GM12892 (cell line): Measurements from ENCODE around the gene DTNB.

Experiments
- POLR2A ChIP-seq: IDR thresholded peaks from 2 replicates; pipeline ENCODE4 v1.6.1; 2011; ENCODE audit warnings: low read depth, low read length, control low read depth
- POLR2AphosphoS5 ChIP-seq: IDR thresholded peaks from 2 replicates; pipeline ENCODE4 v1.6.1; 2011; ENCODE audit warnings: low read depth, low read length, control low read depth

GRCh38 chr2:25331686-25332365, 341.6 kb downstream of the DTNB start:
- TF ChIP-seq POLR2A = no peak
- no peak for TF ChIP-seq POLR2AphosphoS5
